ENCODE data around the gene ATAT1. TPM values are rescaled to one million over a fixed set of nuclear protein-coding genes. Genes with fewer than 3 reads are reported as not detected.
A peak's percentile ranks its signal among the peaks of the same experiment; 100 is the strongest.
"Not testable (repeated sequence)": the region's sequence is repeated elsewhere in the genome, so short reads cannot be mapped to it uniquely, and the experiment has no call there.

Gene ATAT1
- total and polyA plus RNA-seq, 3 experiments from 2014 or later = 1.5 to 10.7 (median 10.5) TPM

GRCh38 chr6:30597315-30598144 is 29.1 kb upstream of the ATAT1 start:
- not testable (repeated sequence) for H3K27ac ChIP-seq (ENCODE audit: low read depth, low read length); H3K9me3 ChIP-seq (ENCODE audit: low read length); H3K27me3 Mint-ChIP-seq; H3K4me1 ChIP-seq (ENCODE audit: insufficient read depth, low read length); H3K4me3 ChIP-seq (ENCODE audit: low read length); H3K9me3 Mint-ChIP-seq; H3K27me3 ChIP-seq (ENCODE audit: insufficient read depth, low read length, poor library complexity, severe bottlenecking); H3K4me3 Mint-ChIP-seq
- H3K4me1 Mint-ChIP-seq = peaks cover 16 to 18% (median 17%) of the 10 kb centered on the region in 3 donors
- POLR2A ChIA-PET = interaction anchor here (0.5 to 3.1 kb wide), 11 partner anchors 13 to 133 kb away, joined by 3 to 24 read pairs (median 5); partner anchors contain the start of gene ABCF1
- CTCF ChIA-PET = interaction anchor here (0.8 to 10.3 kb wide), 33 partner anchors 9 to 983 kb away, joined by 3 to 137 read pairs (median 5); partner anchors contain the start of genes ABCF1, GNL1 and PRR3
- DNase-seq = peak; percentile 65 to 85 (median 72)
- H3K36me3 Mint-ChIP-seq = peaks cover 0 to 46% (median 3%) of the 10 kb centered on the region in 3 donors
- H3K36me3 ChIP-seq (ENCODE audit: insufficient read depth, low read length) = peaks cover 29% of the 10 kb centered on the region
- peak overlapping the region in 5 of 8 donors; percentile 48 to 91 (median 77) for H3K27ac Mint-ChIP-seq

- Mint-ChIP-seq H3K4me3 (no peak overlapping the region), H3K36me3 (peaks cover 8 to 54% (median 13%) of the 10 kb centered on the region in 3 donors), H3K9me3 (no peaks in the 10 kb centered on the region), H3K27ac (peak overlapping the region in 3 of 8 donors; percentile 39 to 81 (median 62)), H3K27me3 (peaks cover 0 to 2% of the 10 kb centered on the region in 2 donors), H3K4me1 (peaks cover 22 to 27% (median 24%) of the 10 kb centered on the region in 3 donors)
- ChIA-PET POLR2A (interaction anchor here (0.7 to 3.1 kb wide), 7 partner anchors 11 to 679 kb away, joined by 3 to 24 read pairs (median 3); no protein-coding TSS in a partner anchor), CTCF (interaction anchor here (0.6 to 10.3 kb wide), 11 partner anchors 15 to 146 kb away, joined by 3 to 137 read pairs (median 7); no protein-coding TSS in a partner anchor)
- Histone ChIP-seq H3K4me3 (ENCODE audit: low read length) (no peak overlapping the region), H3K4me1 (ENCODE audit: insufficient read depth, low read length) (peaks cover 7% of the 10 kb centered on the region), H3K36me3 (ENCODE audit: insufficient read depth, low read length) (peaks cover 43% of the 10 kb centered on the region), H3K9me3 (ENCODE audit: low read length) (no peaks in the 10 kb centered on the region), H3K27me3 (ENCODE audit: insufficient read depth, low read length, poor library complexity, severe bottlenecking) (no peaks in the 10 kb centered on the region), H3K27ac (ENCODE audit: low read depth, low read length) (no peak overlapping the region)
- no peak for DNase-seq
Measured at GRCh38 chr6:30598912-30599624, 27.6 kb upstream of the ATAT1 start.

GRCh38 chr6:30599625-30600324 is 26.9 kb upstream of the ATAT1 start:
- no peaks in the 10 kb centered on the region for H3K27me3 ChIP-seq (ENCODE audit: insufficient read depth, low read length, poor library complexity, severe bottlenecking)
- Mint-ChIP-seq H3K36me3 (peaks cover 10 to 55% (median 17%) of the 10 kb centered on the region in 3 donors), H3K9me3 (no peaks in the 10 kb centered on the region), H3K27ac (peak overlapping the region in 5 of 8 donors; percentile 33 to 81 (median 62)), H3K4me1 (peaks cover 22 to 28% (median 24%) of the 10 kb centered on the region in 3 donors), H3K27me3 (peaks cover 0 to 2% of the 10 kb centered on the region in 2 donors), H3K4me3 (no peak overlapping the region)
- H3K4me3 ChIP-seq (ENCODE audit: low read length) = no peak overlapping the region
- no peak for DNase-seq
- H3K9me3 ChIP-seq (ENCODE audit: low read length) = no peaks in the 10 kb centered on the region
- H3K4me1 ChIP-seq (ENCODE audit: insufficient read depth, low read length) = peaks cover 7% of the 10 kb centered on the region
- H3K27ac ChIP-seq (ENCODE audit: low read depth, low read length) = no peak overlapping the region
- ChIA-PET CTCF (interaction anchor here (0.6 to 10.3 kb wide), 7 partner anchors 14 to 131 kb away, joined by 3 to 137 read pairs (median 10); no protein-coding TSS in a partner anchor), POLR2A (interaction anchor here (0.7 to 2.2 kb wide), 6 partner anchors 11 to 679 kb away, joined by 3 to 9 read pairs (median 3); partner anchors contain the start of gene ABCF1)
- H3K36me3 ChIP-seq (ENCODE audit: insufficient read depth, low read length) = peaks cover 43% of the 10 kb centered on the region

GRCh38 chr6:30600451-30600961 is 26.2 kb upstream of the ATAT1 start:
- Mint-ChIP-seq H3K4me1 (peaks cover 22 to 28% (median 24%) of the 10 kb centered on the region in 3 donors), H3K27ac (peak overlapping the region in 5 of 8 donors; percentile 33 to 87 (median 73)), H3K9me3 (no peaks in the 10 kb centered on the region), H3K27me3 (peaks cover 0 to 2% of the 10 kb centered on the region in 2 donors), H3K36me3 (peaks cover 15 to 59% (median 17%) of the 10 kb centered on the region in 3 donors), H3K4me3 (no peak overlapping the region)
- POLR2A ChIA-PET = interaction anchor here (1.0 to 2.2 kb wide), 4 partner anchors 12 to 117 kb away, joined by 3 to 9 read pairs (median 6); partner anchors contain the start of gene ABCF1
- Histone ChIP-seq H3K9me3 (ENCODE audit: low read length) (no peaks in the 10 kb centered on the region), H3K4me1 (ENCODE audit: insufficient read depth, low read length) (peaks cover 7% of the 10 kb centered on the region), H3K27me3 (ENCODE audit: insufficient read depth, low read length, poor library complexity, severe bottlenecking) (no peaks in the 10 kb centered on the region), H3K27ac (ENCODE audit: low read depth, low read length) (no peak overlapping the region), H3K4me3 (ENCODE audit: low read length) (no peak overlapping the region), H3K36me3 (ENCODE audit: insufficient read depth, low read length) (peaks cover 49% of the 10 kb centered on the region)
- CTCF ChIA-PET = interaction anchor here (0.8 to 6.7 kb wide), 6 partner anchors 13 to 130 kb away, joined by 3 to 83 read pairs (median 7); no protein-coding TSS in a partner anchor
- no peak for DNase-seq

GRCh38 chr6:30601436-30601814 is 25.2 kb upstream of the ATAT1 start:
- no peak overlapping the region for H3K4me3 ChIP-seq (ENCODE audit: low read length)
- Mint-ChIP-seq H3K27ac (peak overlapping the region in 6 of 8 donors; percentile 30 to 93 (median 78)), H3K4me3 (peak overlapping the region in 2 of 7 donors; percentile 19 to 35), H3K27me3 (peaks cover 0 to 3% of the 10 kb centered on the region in 2 donors), H3K4me1 (peaks cover 22 to 30% (median 26%) of the 10 kb centered on the region in 3 donors), H3K36me3 (peaks cover 22 to 67% (median 24%) of the 10 kb centered on the region in 3 donors), H3K9me3 (no peaks in the 10 kb centered on the region)
- H3K36me3 ChIP-seq (ENCODE audit: insufficient read depth, low read length) = peaks cover 57% of the 10 kb centered on the region
- no peaks in the 10 kb centered on the region for H3K9me3 ChIP-seq (ENCODE audit: low read length)
- no peak overlapping the region for H3K27ac ChIP-seq (ENCODE audit: low read depth, low read length)
- POLR2A ChIA-PET = interaction anchor here (1.0 to 2.2 kb wide), 3 partner anchors 14 to 118 kb away, joined by 3 to 9 read pairs (median 8); partner anchors contain the start of gene ABCF1
- peaks cover 13% of the 10 kb centered on the region for H3K4me1 ChIP-seq (ENCODE audit: insufficient read depth, low read length)
- peak in 3 of 5 donors; percentile 7 to 21 (median 20) for DNase-seq
- CTCF ChIA-PET = interaction anchor here (0.7 to 6.7 kb wide), 6 partner anchors 12 to 129 kb away, joined by 3 to 83 read pairs (median 4); no protein-coding TSS in a partner anchor
- H3K27me3 ChIP-seq (ENCODE audit: insufficient read depth, low read length, poor library complexity, severe bottlenecking) = no peaks in the 10 kb centered on the region

- ChIA-PET CTCF (interaction anchor here (0.7 to 1.2 kb wide), 2 partner anchors 11 to 61 kb away, joined by 3 to 5 read pairs; no protein-coding TSS in a partner anchor), POLR2A (interaction anchor here (2.1 to 2.2 kb wide), 2 partner anchors 13 to 31 kb away, joined by 8 to 9 read pairs; partner anchors contain the start of gene ABCF1)
- Histone ChIP-seq H3K27ac (ENCODE audit: low read depth, low read length) (no peak overlapping the region), H3K9me3 (ENCODE audit: low read length) (no peaks in the 10 kb centered on the region), H3K4me3 (ENCODE audit: low read length) (no peak overlapping the region), H3K36me3 (ENCODE audit: insufficient read depth, low read length) (peaks cover 63% of the 10 kb centered on the region), H3K27me3 (ENCODE audit: insufficient read depth, low read length, poor library complexity, severe bottlenecking) (no peaks in the 10 kb centered on the region), H3K4me1 (ENCODE audit: insufficient read depth, low read length) (peaks cover 13% of the 10 kb centered on the region)
- DNase-seq = no peak
- no peak overlapping the region for H3K4me3 Mint-ChIP-seq
- no peaks in the 10 kb centered on the region for H3K9me3 Mint-ChIP-seq
- peaks cover 26 to 73% (median 27%) of the 10 kb centered on the region in 3 donors for H3K36me3 Mint-ChIP-seq
- peaks cover 22 to 31% (median 30%) of the 10 kb centered on the region in 3 donors for H3K4me1 Mint-ChIP-seq
- peaks cover 0 to 3% of the 10 kb centered on the region in 2 donors for H3K27me3 Mint-ChIP-seq
- peak overlapping the region in 5 of 8 donors; percentile 30 to 93 (median 77) for H3K27ac Mint-ChIP-seq
Measured at GRCh38 chr6:30601815-30602641, 24.6 kb upstream of the ATAT1 start.

All from CD8-positive, alpha-beta memory T cell (primary cell).